ENCODE data around the gene ARHGAP15.

- TF ChIP-seq GABPA (IDR thresholded peaks at IDR 0.05 in 1 of 2, conservative IDR thresholded peaks at IDR 0.05 in 1 of 2) (no peak), YY1 (IDR thresholded peaks at IDR 0.05) (no peak), CTCF (IDR thresholded peaks at IDR 0.05; ENCODE audit: low read depth, low read length, missing input control) (no peak), TAF1 (conservative IDR thresholded peaks at IDR 0.05) (no peak), NR2F2 (IDR thresholded peaks at IDR 0.05) (no peak), RAD21 (IDR thresholded peaks at IDR 0.05) (no peak), REST (IDR thresholded peaks at IDR 0.05) (no peak), ZBTB33 (IDR thresholded peaks at IDR 0.05) (no peak), HNF4G (IDR thresholded peaks at IDR 0.05) (no peak)
These were observed 249.8 kb downstream of the ARHGAP15 start for GRCh38 chr2:143378996-143379395.

Data from liver (tissue), 3 donors.